ENCODE results near the gene KIAA1549. TPM values are rescaled to one million over a fixed set of nuclear protein-coding genes. Genes with fewer than 3 reads are reported as not detected.

The KIAA1549 gene
- total RNA-seq, 1 experiment from 2014 or later, result 18.7 TPM

DNA sequence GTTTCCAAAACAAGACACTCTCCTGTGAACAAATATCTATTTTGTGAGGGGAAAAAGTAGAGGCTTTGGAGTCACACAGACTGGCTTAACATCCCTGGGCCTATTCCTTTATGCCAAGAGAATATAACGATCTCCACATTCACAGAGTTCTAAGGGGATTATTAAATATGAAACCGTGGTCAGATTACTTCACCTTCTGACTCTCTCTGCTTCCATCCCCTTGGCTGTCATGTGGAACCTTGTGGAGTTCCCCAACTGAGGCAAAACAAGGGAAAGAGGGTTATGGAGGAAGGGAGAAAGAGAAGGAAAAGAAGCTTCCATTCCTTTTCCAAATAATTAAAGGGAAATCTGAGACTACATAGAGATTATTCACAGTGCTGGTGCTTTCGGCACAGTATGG is 127.7 kb downstream of the KIAA1549 start:
- Mint-ChIP-seq H3K4me1 (peaks cover 40% of the 10 kb centered on the region), H3K36me3 (peaks cover 66% of the 10 kb centered on the region), H3K9me3 (peaks cover 35% of the 10 kb centered on the region), H3K4me3 (no peak overlapping the region; the same call in 1 of the 2 replicates), H3K27ac (peak overlapping the region; percentile 85), H3K27me3 (ENCODE audit: low read depth) (no peaks in the 10 kb centered on the region; the same call in 1 of the 2 replicates)
- TF ChIP-seq ESRRA (CRISPR knock-in tag; IDR thresholded peaks at IDR 0.05; ENCODE audit: borderline replicate concordance) (no peak), ZNF423 (CRISPR knock-in tag; IDR thresholded peaks at IDR 0.05) (no peak), ZNF532 (CRISPR knock-in tag; IDR thresholded peaks at IDR 0.05; ENCODE audit: borderline replicate concordance) (no peak), HMGXB4 (CRISPR knock-in tag; IDR thresholded peaks at IDR 0.05) (no peak), E2F1 (CRISPR knock-in tag; IDR thresholded peaks at IDR 0.05) (no peak), ATF6 (CRISPR knock-in tag; IDR thresholded peaks at IDR 0.05) (no peak)
- CTCF ChIA-PET, result no interaction called here
- ATAC-seq (peak; percentile 22; the same call in 1 of the 2 replicates), DNase-seq (ENCODE audit: low spot score) (no peak)
- POLR2A ChIA-PET, result no interaction called here

DNA sequence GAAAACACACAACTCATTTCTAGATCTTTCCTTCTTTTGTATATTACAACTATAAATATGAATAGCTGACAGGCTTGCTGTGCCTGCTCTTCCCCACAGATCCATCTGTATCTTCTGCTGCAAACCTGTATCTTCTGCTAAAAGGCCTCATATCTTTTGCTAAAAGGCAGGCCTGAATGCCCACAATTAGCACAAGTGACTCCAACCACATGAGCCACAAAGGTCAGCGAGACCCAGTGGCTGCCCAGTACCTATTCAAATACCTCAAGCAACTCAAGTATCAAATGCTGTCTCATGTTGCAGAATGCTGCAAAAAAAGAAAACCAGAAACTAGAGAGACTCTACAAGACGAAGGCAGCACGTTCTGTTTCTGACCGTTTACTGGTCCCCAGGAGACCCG is 128.7 kb downstream of the KIAA1549 start:
- peaks cover 61% of the 10 kb centered on the region for H3K36me3 Mint-ChIP-seq
- ATAC-seq, result no peak
- no peaks in the 10 kb centered on the region for H3K27me3 Mint-ChIP-seq (ENCODE audit: low read depth)
- no peak overlapping the region for H3K4me3 Mint-ChIP-seq
- H3K4me1 Mint-ChIP-seq, result peaks cover 45% of the 10 kb centered on the region
- H3K27ac Mint-ChIP-seq, result no peak overlapping the region
- TF ChIP-seq FOXJ3 (CRISPR knock-in tag; IDR thresholded peaks at IDR 0.05; ENCODE audit: borderline replicate concordance) (no peak), IRF2 (CRISPR knock-in tag; IDR thresholded peaks at IDR 0.05; ENCODE audit: borderline replicate concordance, low read depth) (no peak), ZNF671 (CRISPR knock-in tag; IDR thresholded peaks at IDR 0.05) (no peak), JUN (CRISPR knock-in tag; IDR thresholded peaks at IDR 0.05) (no peak), NFATC4 (CRISPR knock-in tag; IDR thresholded peaks at IDR 0.05) (no peak), ZNF219 (CRISPR knock-in tag; IDR thresholded peaks at IDR 0.05; ENCODE audit: borderline replicate concordance) (no peak), STAT6 (CRISPR knock-in tag; conservative IDR thresholded peaks at IDR 0.05; ENCODE audit: low read depth) (no peak), SOX15 (CRISPR knock-in tag; IDR thresholded peaks at IDR 0.05) (no peak)
- TF ChIP-seq, protein P1, sequence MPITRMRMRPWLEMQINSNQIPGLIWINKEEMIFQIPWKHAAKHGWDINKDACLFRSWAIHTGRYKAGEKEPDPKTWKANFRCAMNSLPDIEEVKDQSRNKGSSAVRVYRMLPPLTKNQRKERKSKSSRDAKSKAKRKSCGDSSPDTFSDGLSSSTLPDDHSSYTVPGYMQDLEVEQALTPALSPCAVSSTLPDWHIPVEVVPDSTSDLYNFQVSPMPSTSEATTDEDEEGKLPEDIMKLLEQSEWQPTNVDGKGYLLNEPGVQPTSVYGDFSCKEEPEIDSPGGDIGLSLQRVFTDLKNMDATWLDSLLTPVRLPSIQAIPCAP (CRISPR knock-in tag; IDR thresholded peaks at IDR 0.05), result no peak
- TF ChIP-seq, protein P2, sequence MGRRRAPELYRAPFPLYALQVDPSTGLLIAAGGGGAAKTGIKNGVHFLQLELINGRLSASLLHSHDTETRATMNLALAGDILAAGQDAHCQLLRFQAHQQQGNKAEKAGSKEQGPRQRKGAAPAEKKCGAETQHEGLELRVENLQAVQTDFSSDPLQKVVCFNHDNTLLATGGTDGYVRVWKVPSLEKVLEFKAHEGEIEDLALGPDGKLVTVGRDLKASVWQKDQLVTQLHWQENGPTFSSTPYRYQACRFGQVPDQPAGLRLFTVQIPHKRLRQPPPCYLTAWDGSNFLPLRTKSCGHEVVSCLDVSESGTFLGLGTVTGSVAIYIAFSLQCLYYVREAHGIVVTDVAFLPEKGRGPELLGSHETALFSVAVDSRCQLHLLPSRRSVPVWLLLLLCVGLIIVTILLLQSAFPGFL (CRISPR knock-in tag; IDR thresholded peaks at IDR 0.05; ENCODE audit: borderline replicate concordance), result no peak
- TF ChIP-seq, protein P3, sequence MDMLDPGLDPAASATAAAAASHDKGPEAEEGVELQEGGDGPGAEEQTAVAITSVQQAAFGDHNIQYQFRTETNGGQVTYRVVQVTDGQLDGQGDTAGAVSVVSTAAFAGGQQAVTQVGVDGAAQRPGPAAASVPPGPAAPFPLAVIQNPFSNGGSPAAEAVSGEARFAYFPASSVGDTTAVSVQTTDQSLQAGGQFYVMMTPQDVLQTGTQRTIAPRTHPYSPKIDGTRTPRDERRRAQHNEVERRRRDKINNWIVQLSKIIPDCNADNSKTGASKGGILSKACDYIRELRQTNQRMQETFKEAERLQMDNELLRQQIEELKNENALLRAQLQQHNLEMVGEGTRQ (CRISPR knock-in tag; IDR thresholded peaks at IDR 0.05), result no peak
- TF ChIP-seq, protein P4, sequence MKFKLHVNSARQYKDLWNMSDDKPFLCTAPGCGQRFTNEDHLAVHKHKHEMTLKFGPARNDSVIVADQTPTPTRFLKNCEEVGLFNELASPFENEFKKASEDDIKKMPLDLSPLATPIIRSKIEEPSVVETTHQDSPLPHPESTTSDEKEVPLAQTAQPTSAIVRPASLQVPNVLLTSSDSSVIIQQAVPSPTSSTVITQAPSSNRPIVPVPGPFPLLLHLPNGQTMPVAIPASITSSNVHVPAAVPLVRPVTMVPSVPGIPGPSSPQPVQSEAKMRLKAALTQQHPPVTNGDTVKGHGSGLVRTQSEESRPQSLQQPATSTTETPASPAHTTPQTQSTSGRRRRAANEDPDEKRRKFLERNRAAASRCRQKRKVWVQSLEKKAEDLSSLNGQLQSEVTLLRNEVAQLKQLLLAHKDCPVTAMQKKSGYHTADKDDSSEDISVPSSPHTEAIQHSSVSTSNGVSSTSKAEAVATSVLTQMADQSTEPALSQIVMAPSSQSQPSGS (CRISPR knock-in tag; IDR thresholded peaks at IDR 0.05; ENCODE audit: borderline replicate concordance, low read depth), result no peak
- no peak for DNase-seq (ENCODE audit: low spot score)
- H3K9me3 Mint-ChIP-seq, result peaks cover 25% of the 10 kb centered on the region
- ChIA-PET CTCF (no interaction called here), POLR2A (no interaction called here)

Measured in WTC11 (cell line).